Mesenchymal stem cell (in vitro differentiated cells and primary cell): ENCODE results near the gene CELF2.
A peak's percentile ranks its signal among the peaks of the same experiment; 100 is the strongest.

Experiments
- DNase-seq: peaks from one replicate; pipeline ENCODE4 v3.0.0-alpha.2; 2013
- H2AFZ ChIP-seq: one replicate; pipeline ENCODE4 v1.6.1; 2013; ENCODE audit warnings: low read depth, mild to moderate bottlenecking, control low read depth, inconsistent platforms, low read length, moderate library complexity
- H2AK5ac ChIP-seq: 2 replicates; pipeline ENCODE4 v1.6.1; 2013; ENCODE audit warnings: low read length, moderate library complexity, mild to moderate bottlenecking, inconsistent platforms; ENCODE audit not compliant: severe bottlenecking
- H2BK120ac ChIP-seq: one replicate; pipeline ENCODE4 v1.6.1; 2013; ENCODE audit warnings: low read depth, mild to moderate bottlenecking, inconsistent platforms, low read length, moderate library complexity
- H2BK12ac ChIP-seq, 2 experiments: one replicate each; pipeline ENCODE4 v1.6.1; 2013; ENCODE audit warnings: inconsistent platforms in 2 of 2, low read length in 2 of 2, mild to moderate bottlenecking in 2 of 2, moderate library complexity in 2 of 2, control low read depth in 1 of 2
- H2BK15ac ChIP-seq: one replicate; pipeline ENCODE4 v1.6.1; 2013; ENCODE audit warnings: mild to moderate bottlenecking, low read depth, inconsistent platforms; ENCODE audit not compliant: poor library complexity, severe bottlenecking
- H2BK5ac ChIP-seq: 2 replicates; pipeline ENCODE4 v1.6.1; 2013; ENCODE audit warnings: low read depth, mild to moderate bottlenecking, low read length, control low read depth, inconsistent platforms; ENCODE audit not compliant: poor library complexity, severe bottlenecking
- H3K14ac ChIP-seq, 2 experiments: one replicate each; pipeline ENCODE4 v1.6.1; 2013; ENCODE audit warnings: inconsistent platforms in 2 of 2, low read length in 2 of 2, control low read depth in 1 of 2, mild to moderate bottlenecking in 1 of 2, moderate library complexity in 1 of 2
- H3K18ac ChIP-seq, 2 experiments: one replicate each; pipeline ENCODE4 v1.6.1; 2013; ENCODE audit warnings: inconsistent platforms in 2 of 2, low read length in 2 of 2, control low read depth in 1 of 2, low read depth in 1 of 2, mild to moderate bottlenecking in 1 of 2
- H3K23ac ChIP-seq, 2 experiments: one replicate each; pipeline ENCODE4 v1.6.1; 2013; ENCODE audit warnings: inconsistent platforms in 2 of 2, low read length in 2 of 2, mild to moderate bottlenecking in 2 of 2, moderate library complexity in 2 of 2, control low read depth in 1 of 2
- H3K27ac ChIP-seq: 2 replicates; pipeline ENCODE4 v1.5.1; 2013; ENCODE audit warnings: mild to moderate bottlenecking, moderate library complexity, low read length, control low read depth, inconsistent platforms; ENCODE audit not compliant: poor library complexity, severe bottlenecking
- H3K27me3 ChIP-seq, 2 experiments: 2 replicates each; pipeline versions ENCODE4 v1.6.1 to v1.7.0; 2013; ENCODE audit warnings: low read length in 2 of 2, mild to moderate bottlenecking in 2 of 2, moderate library complexity in 2 of 2, control low read depth in 1 of 2, inconsistent platforms in 1 of 2; ENCODE audit not compliant: control insufficient read depth in 1 of 2, insufficient read depth in 1 of 2
- H3K36me3 ChIP-seq, 2 experiments: 2 replicates each; pipeline versions ENCODE4 v1.6.1 to v1.7.0; 2013; ENCODE audit warnings: low read length in 2 of 2, control low read depth in 1 of 2, inconsistent platforms in 1 of 2, low read depth in 1 of 2, mild to moderate bottlenecking in 1 of 2; ENCODE audit not compliant: insufficient read depth in 2 of 2, control insufficient read depth in 1 of 2
- H3K4ac ChIP-seq, 2 experiments: one replicate each; pipeline ENCODE4 v1.6.1; 2013; ENCODE audit warnings: inconsistent platforms in 2 of 2, low read length in 2 of 2, mild to moderate bottlenecking in 2 of 2, moderate library complexity in 2 of 2, control low read depth in 1 of 2, low read depth in 1 of 2
- H3K4me1 ChIP-seq: 2 replicates; pipeline ENCODE4 v1.6.1; 2013; ENCODE audit warnings: low read depth, low read length, control low read depth; ENCODE audit not compliant: control insufficient read depth, insufficient read depth
- H3K4me2 ChIP-seq: 2 replicates; pipeline ENCODE4 v1.6.1; 2013; ENCODE audit warnings: low read length, mild to moderate bottlenecking, inconsistent platforms; ENCODE audit not compliant: poor library complexity, severe bottlenecking
- H3K4me3 ChIP-seq, 2 experiments: 2 replicates each; pipeline versions ENCODE4 v1.5.1 to v1.7.0; 2013; ENCODE audit warnings: low read length in 2 of 2, mild to moderate bottlenecking in 2 of 2, control low read depth in 1 of 2, low read depth in 1 of 2; ENCODE audit not compliant: insufficient read depth in 1 of 2
- H3K79me1 ChIP-seq: replicated peaks from 2 replicates; pipeline ENCODE4 v1.6.1; 2013; ENCODE audit warnings: mild to moderate bottlenecking, control low read depth, low read length, inconsistent platforms; ENCODE audit not compliant: poor library complexity, severe bottlenecking
- H3K9ac ChIP-seq: 2 replicates; pipeline ENCODE4 v1.7.0; 2013; ENCODE audit warnings: mild to moderate bottlenecking, low read length, moderate library complexity
- H3K9me3 ChIP-seq: 2 replicates; pipeline ENCODE4 v1.7.0; 2013; ENCODE audit warnings: mild to moderate bottlenecking, low read length; ENCODE audit not compliant: control insufficient read depth
- H4K8ac ChIP-seq: one replicate; pipeline ENCODE4 v1.6.1; 2013; ENCODE audit warnings: inconsistent platforms, mild to moderate bottlenecking, low read length, moderate library complexity
- H4K91ac ChIP-seq: one replicate; pipeline ENCODE4 v1.6.1; 2013; ENCODE audit warnings: mild to moderate bottlenecking, low read length, inconsistent platforms
- WGBS: methylation state at CpG from one replicate; pipeline ENCODE4 v1.1.7; 2013; ENCODE audit warnings: mixed read lengths; 5-methylcytosine and 5-hydroxymethylcytosine counted together

Gene CELF2

GRCh38 chr10:11264296-11265048 lies 246.8 kb downstream of the CELF2 start:
- Histone ChIP-seq H3K36me3 (peaks cover 12 to 73% of the 10 kb centered on the region in 2 experiments), H2AFZ (no peak overlapping the region), H3K23ac (no peak overlapping the region), H3K4ac (no peak overlapping the region), H3K9ac (no peak overlapping the region), H2BK15ac (no peak overlapping the region), H2BK120ac (no peak overlapping the region), H3K4me3 (no peak overlapping the region), H4K8ac (no peak overlapping the region), H2BK12ac (no peak overlapping the region), H3K27me3 (no peaks in the 10 kb centered on the region), H3K14ac (no peak overlapping the region), H3K9me3 (no peaks in the 10 kb centered on the region), H2BK5ac (no peak overlapping the region), H3K4me1 (no peaks in the 10 kb centered on the region), H2AK5ac (no peak overlapping the region), H3K79me1 (no peaks in the 10 kb centered on the region), H3K27ac (no peak overlapping the region), H3K4me2 (no peak overlapping the region), H3K18ac (no peak overlapping the region), H4K91ac (no peak overlapping the region)
- DNase-seq: no peak
- WGBS: 90% methylated on average over 4 of the region's 6 CpGs

GRCh38 chr10:11265484-11265883 lies 247.8 kb downstream of the CELF2 start:
- H2AFZ ChIP-seq: no peak overlapping the region
- no peak overlapping the region for H4K91ac ChIP-seq
- H3K4ac ChIP-seq: no peak overlapping the region
- no peak overlapping the region for H3K9ac ChIP-seq
- no peak overlapping the region for H3K4me2 ChIP-seq
- no peak overlapping the region for H2AK5ac ChIP-seq
- H3K36me3 ChIP-seq: peaks cover 7 to 62% of the 10 kb centered on the region in 2 experiments
- H2BK15ac ChIP-seq: no peak overlapping the region
- no peak overlapping the region for H3K27ac ChIP-seq
- H2BK120ac ChIP-seq: no peak overlapping the region
- no peaks in the 10 kb centered on the region for H3K9me3 ChIP-seq
- H3K4me3 ChIP-seq: no peak overlapping the region
- H3K27me3 ChIP-seq: no peaks in the 10 kb centered on the region
- peaks cover 1% of the 10 kb centered on the region for H3K4me1 ChIP-seq
- H3K14ac ChIP-seq: no peak overlapping the region
- DNase-seq: no peak
- no peak overlapping the region for H2BK5ac ChIP-seq
- H3K79me1 ChIP-seq: no peaks in the 10 kb centered on the region
- H4K8ac ChIP-seq: no peak overlapping the region
- H3K18ac ChIP-seq: no peak overlapping the region
- no peak overlapping the region for H2BK12ac ChIP-seq
- no peak overlapping the region for H3K23ac ChIP-seq
- 66% methylated on average over 3 of the region's 3 CpGs for WGBS

- no peak overlapping the region for H2BK5ac ChIP-seq
- H2AFZ ChIP-seq: no peak overlapping the region
- no peak overlapping the region for H3K9ac ChIP-seq
- no peak overlapping the region for H4K8ac ChIP-seq
- H3K23ac ChIP-seq: no peak overlapping the region
- no peaks in the 10 kb centered on the region for H3K27me3 ChIP-seq
- no peak overlapping the region for H3K27ac ChIP-seq
- no peak overlapping the region for H3K18ac ChIP-seq
- peaks cover 3 to 62% of the 10 kb centered on the region in 2 experiments for H3K36me3 ChIP-seq
- H2BK120ac ChIP-seq: no peak overlapping the region
- no peak overlapping the region for H3K14ac ChIP-seq
- H4K91ac ChIP-seq: no peak overlapping the region
- no peak overlapping the region for H2BK15ac ChIP-seq
- no peak overlapping the region for H3K4me3 ChIP-seq
- no peak overlapping the region for H3K4ac ChIP-seq
- no peak overlapping the region for H2AK5ac ChIP-seq
- H3K4me1 ChIP-seq: peaks cover 2% of the 10 kb centered on the region
- H3K9me3 ChIP-seq: no peaks in the 10 kb centered on the region
- no peak for DNase-seq
- no peak overlapping the region for H3K4me2 ChIP-seq
- no peak overlapping the region for H2BK12ac ChIP-seq
- H3K79me1 ChIP-seq: peaks cover 2% of the 10 kb centered on the region
- WGBS: 86% methylated on average over 4 of the region's 4 CpGs
These were observed 248.8 kb downstream of the CELF2 start for GRCh38 chr10:11266426-11266825.

- Histone ChIP-seq H3K14ac (no peak overlapping the region), H3K4me3 (no peak overlapping the region), H3K27me3 (no peaks in the 10 kb centered on the region), H3K79me1 (peaks cover 2% of the 10 kb centered on the region), H3K9ac (no peak overlapping the region), H3K27ac (no peak overlapping the region), H2BK120ac (no peak overlapping the region), H3K9me3 (no peaks in the 10 kb centered on the region), H3K23ac (no peak overlapping the region), H4K91ac (no peak overlapping the region), H3K4ac (no peak overlapping the region), H3K4me2 (peak overlapping the region; percentile 24), H2BK15ac (no peak overlapping the region), H4K8ac (no peak overlapping the region), H2AK5ac (no peak overlapping the region), H3K18ac (no peak overlapping the region), H3K4me1 (peaks cover 2% of the 10 kb centered on the region), H3K36me3 (peaks cover 14 to 62% of the 10 kb centered on the region in 2 experiments), H2AFZ (no peak overlapping the region), H2BK5ac (no peak overlapping the region), H2BK12ac (peak overlapping the region in 1 of 2 experiments; percentile 67)
- DNase-seq: peak; percentile 63
- WGBS: 27% methylated on average over 16 of the region's 18 CpGs
These were observed 252.6 kb downstream of the CELF2 start for GRCh38 chr10:11270135-11270857.
